ENCODE results near the gene KLKB1. TPM values are rescaled to one million over a fixed set of nuclear protein-coding genes. Genes with fewer than 3 reads are reported as not detected.

Gene KLKB1
- total RNA-seq, 3 donors from 2014 or later (not counting 1 experiment from before 2014, with no cell fraction given): 0.95 to 3.1 (median 1.6) TPM

GRCh38 chr4:186201535-186202230 is 25.6 kb upstream of the KLKB1 start:
- H3K27me3 ChIP-seq (ENCODE audit: control insufficient read depth, insufficient read depth, low read length): no peaks in the 10 kb centered on the region
- WGBS (ENCODE audit: insufficient coverage): 46% methylated on average over 9 of the region's 9 CpGs
- H3K4me1 ChIP-seq (ENCODE audit: control insufficient read depth, insufficient read depth, low read length): no peaks in the 10 kb centered on the region
- intact Hi-C loops (cut with micrococcal nuclease): no loop called here
- peaks cover 7% of the 10 kb centered on the region for H3K36me3 Mint-ChIP-seq
- no peak overlapping the region for H3K4me3 ChIP-seq (ENCODE audit: low read length)
- H3K27ac Mint-ChIP-seq: peak overlapping the region; percentile 75 to 77
- H3K9me3 ChIP-seq (ENCODE audit: control insufficient read depth, insufficient read depth, low read length): no peaks in the 10 kb centered on the region
- peak overlapping the region; percentile 40 for H3K27ac ChIP-seq (ENCODE audit: low read length)
- H3K9me3 Mint-ChIP-seq: no peaks in the 10 kb centered on the region
- peak; percentile 66 for TF ChIP-seq CTCF (IDR thresholded peaks at IDR 0.05)
- DNase-seq (peak; percentile 35 to 75), ATAC-seq (peak; percentile 86 to 98 (median 88))
- peak overlapping the region; percentile 49 for H3K4me3 Mint-ChIP-seq
- peaks cover 22 to 33% of the 10 kb centered on the region in 2 donors for H3K4me1 Mint-ChIP-seq
- H3K27me3 Mint-ChIP-seq (ENCODE audit: low read depth in 2 of 2): no peaks in the 10 kb centered on the region
- peaks cover 3% of the 10 kb centered on the region for H3K36me3 ChIP-seq (ENCODE audit: control insufficient read depth, insufficient read depth, low read length)

- peak overlapping the region; percentile 75 to 77 for H3K27ac Mint-ChIP-seq
- no peaks in the 10 kb centered on the region for H3K9me3 Mint-ChIP-seq
- no peaks in the 10 kb centered on the region for H3K36me3 Mint-ChIP-seq
- no peaks in the 10 kb centered on the region for H3K27me3 Mint-ChIP-seq (ENCODE audit: low read depth in 2 of 2)
- no peak for TF ChIP-seq CTCF (IDR thresholded peaks at IDR 0.05)
- DNase-seq (no peak), ATAC-seq (no peak)
- intact Hi-C loops (cut with micrococcal nuclease): no loop called here
- WGBS (ENCODE audit: insufficient coverage): 93% methylated on average over 8 of the region's 8 CpGs
- peaks cover 3% of the 10 kb centered on the region for H3K36me3 ChIP-seq (ENCODE audit: control insufficient read depth, insufficient read depth, low read length)
- H3K4me3 Mint-ChIP-seq: no peak overlapping the region
- H3K4me1 Mint-ChIP-seq: peaks cover 15 to 28% of the 10 kb centered on the region in 2 donors
- no peaks in the 10 kb centered on the region for H3K9me3 ChIP-seq (ENCODE audit: control insufficient read depth, insufficient read depth, low read length)
- no peaks in the 10 kb centered on the region for H3K27me3 ChIP-seq (ENCODE audit: control insufficient read depth, insufficient read depth, low read length)
- no peaks in the 10 kb centered on the region for H3K4me1 ChIP-seq (ENCODE audit: control insufficient read depth, insufficient read depth, low read length)
- no peak overlapping the region for H3K27ac ChIP-seq (ENCODE audit: low read length)
- no peak overlapping the region for H3K4me3 ChIP-seq (ENCODE audit: low read length)
Observed at GRCh38 chr4:186202490-186203140, 24.7 kb upstream of the KLKB1 start.

- ATAC-seq (no peak), DNase-seq (no peak)
- no peaks in the 10 kb centered on the region for H3K9me3 ChIP-seq (ENCODE audit: control insufficient read depth, insufficient read depth, low read length)
- H3K4me1 Mint-ChIP-seq: peaks cover 11 to 22% of the 10 kb centered on the region in 2 donors
- H3K4me1 ChIP-seq (ENCODE audit: control insufficient read depth, insufficient read depth, low read length): no peaks in the 10 kb centered on the region
- no peak for TF ChIP-seq CTCF (IDR thresholded peaks at IDR 0.05)
- H3K4me3 ChIP-seq (ENCODE audit: low read length): no peak overlapping the region
- H3K4me3 Mint-ChIP-seq: peak overlapping the region; percentile 82
- no peaks in the 10 kb centered on the region for H3K9me3 Mint-ChIP-seq
- intact Hi-C loops (cut with micrococcal nuclease): no loop called here
- H3K27ac ChIP-seq (ENCODE audit: low read length): peak overlapping the region; percentile 55
- no peaks in the 10 kb centered on the region for H3K27me3 Mint-ChIP-seq (ENCODE audit: low read depth in 2 of 2)
- H3K36me3 ChIP-seq (ENCODE audit: control insufficient read depth, insufficient read depth, low read length): no peaks in the 10 kb centered on the region
- H3K36me3 Mint-ChIP-seq: peaks cover under 1% of the 10 kb centered on the region
- H3K27me3 ChIP-seq (ENCODE audit: control insufficient read depth, insufficient read depth, low read length): no peaks in the 10 kb centered on the region
- peak overlapping the region in 1 of 2 donors; percentile 86 for H3K27ac Mint-ChIP-seq
- WGBS (ENCODE audit: insufficient coverage): 82% methylated on average over 12 of the region's 12 CpGs
Observed at GRCh38 chr4:186203406-186203805, 23.9 kb upstream of the KLKB1 start.

Data from natural killer cell (primary cell).